Trophoblast cell (in vitro differentiated cells and primary cell): ENCODE data around the gene GMPPA.

Experiments
- DNase-seq, 2 donors: peaks; one replicate each; pipeline ENCODE4 v3.0.0-alpha.2; 2016
- H2AFZ ChIP-seq: 2 replicates; pipeline ENCODE4 v1.6.1; 2013; ENCODE audit warnings: low read length, moderate library complexity, mild to moderate bottlenecking; ENCODE audit not compliant: insufficient read depth, poor library complexity
- H2AK5ac ChIP-seq: 2 replicates; pipeline ENCODE4 v1.6.1; 2013; ENCODE audit warnings: mild to moderate bottlenecking, low read length
- H2BK120ac ChIP-seq: 2 replicates; pipeline ENCODE4 v1.6.1; 2013; ENCODE audit warnings: low read length, mild to moderate bottlenecking, moderate library complexity; ENCODE audit not compliant: insufficient read depth, poor library complexity
- H2BK12ac ChIP-seq: 2 replicates; pipeline ENCODE4 v1.6.1; 2013; ENCODE audit warnings: mild to moderate bottlenecking, low read length, moderate library complexity
- H2BK5ac ChIP-seq: 2 replicates; pipeline ENCODE4 v1.6.1; 2013; ENCODE audit warnings: low read length, low read depth, moderate library complexity, mild to moderate bottlenecking; ENCODE audit not compliant: poor library complexity
- H3K14ac ChIP-seq: 2 replicates; pipeline ENCODE4 v1.6.1; 2013; ENCODE audit warnings: mild to moderate bottlenecking, low read length
- H3K18ac ChIP-seq: 2 replicates; pipeline ENCODE4 v1.6.1; 2013; ENCODE audit warnings: mild to moderate bottlenecking, low read length
- H3K23ac ChIP-seq: 2 replicates; pipeline ENCODE4 v1.6.1; 2013; ENCODE audit warnings: low read length
- H3K27ac ChIP-seq: 2 replicates; pipeline ENCODE4 v1.5.1; 2013; ENCODE audit warnings: low read depth, mild to moderate bottlenecking, inconsistent platforms, low read length, moderate library complexity
- H3K27me3 ChIP-seq: 2 replicates; pipeline ENCODE4 v1.6.1; 2013; ENCODE audit warnings: inconsistent platforms, mild to moderate bottlenecking, low read length, moderate library complexity; ENCODE audit not compliant: insufficient read depth
- H3K36me3 ChIP-seq, 2 experiments: 1 replicate in 1 of 2; 2 replicates in 1 of 2; pipeline ENCODE4 v1.6.1; 2013; ENCODE audit warnings: low read length in 2 of 2, mild to moderate bottlenecking in 2 of 2, moderate library complexity in 1 of 2; ENCODE audit not compliant: insufficient read depth in 2 of 2, control insufficient read depth in 1 of 2
- H3K4ac ChIP-seq: 2 replicates; pipeline ENCODE4 v1.6.1; 2013; ENCODE audit warnings: low read depth, mild to moderate bottlenecking, low read length, moderate library complexity
- H3K4me1 ChIP-seq, 2 experiments: 1 replicate in 1 of 2; 2 replicates in 1 of 2; pipeline ENCODE4 v1.6.1; 2013; ENCODE audit warnings: low read length in 2 of 2, mild to moderate bottlenecking in 2 of 2, moderate library complexity in 1 of 2; ENCODE audit not compliant: insufficient read depth in 2 of 2, control insufficient read depth in 1 of 2
- H3K4me2 ChIP-seq: 2 replicates; pipeline ENCODE4 v1.6.1; 2013; ENCODE audit warnings: inconsistent platforms, mild to moderate bottlenecking, low read length, moderate library complexity
- H3K4me3 ChIP-seq: 2 replicates; pipeline ENCODE4 v1.5.1; 2013; ENCODE audit warnings: mild to moderate bottlenecking, low read depth, low read length, inconsistent platforms
- H3K79me1 ChIP-seq: one replicate; pipeline ENCODE4 v1.6.1; 2013; ENCODE audit warnings: low read length
- H3K79me2 ChIP-seq: 2 replicates; pipeline ENCODE4 v1.6.1; 2013; ENCODE audit warnings: low read length, mild to moderate bottlenecking; ENCODE audit not compliant: control insufficient read depth, insufficient read depth, poor library complexity
- H3K9ac ChIP-seq: 2 replicates; pipeline ENCODE4 v1.6.1; 2013; ENCODE audit warnings: mild to moderate bottlenecking, low read length
- H3K9me3 ChIP-seq: 2 replicates; pipeline ENCODE4 v1.6.1; 2013; ENCODE audit warnings: low read depth, mild to moderate bottlenecking, control low read depth, inconsistent platforms, low read length; ENCODE audit not compliant: insufficient read depth
- H4K12ac ChIP-seq: 2 replicates; pipeline ENCODE4 v1.6.1; 2013; ENCODE audit warnings: low read depth, mild to moderate bottlenecking, low read length, moderate library complexity
- H4K8ac ChIP-seq: 2 replicates; pipeline ENCODE4 v1.6.1; 2013; ENCODE audit warnings: low read depth, mild to moderate bottlenecking, low read length, moderate library complexity
- H4K91ac ChIP-seq: one replicate; pipeline ENCODE4 v1.6.1; 2013; ENCODE audit warnings: low read depth, mild to moderate bottlenecking, low read length, moderate library complexity
- WGBS: extraction: QIAGEN DNeasy Blood & Tissue Kit; methylation state at CpG from one replicate; pipeline ENCODE4 v1.1.7; 2013; ENCODE audit warnings: missing lambda C conversion rate; ENCODE audit not compliant: insufficient read length, insufficient coverage; ENCODE audit errors: extremely low coverage; 5-methylcytosine and 5-hydroxymethylcytosine counted together

GMPPA gene

DNA sequence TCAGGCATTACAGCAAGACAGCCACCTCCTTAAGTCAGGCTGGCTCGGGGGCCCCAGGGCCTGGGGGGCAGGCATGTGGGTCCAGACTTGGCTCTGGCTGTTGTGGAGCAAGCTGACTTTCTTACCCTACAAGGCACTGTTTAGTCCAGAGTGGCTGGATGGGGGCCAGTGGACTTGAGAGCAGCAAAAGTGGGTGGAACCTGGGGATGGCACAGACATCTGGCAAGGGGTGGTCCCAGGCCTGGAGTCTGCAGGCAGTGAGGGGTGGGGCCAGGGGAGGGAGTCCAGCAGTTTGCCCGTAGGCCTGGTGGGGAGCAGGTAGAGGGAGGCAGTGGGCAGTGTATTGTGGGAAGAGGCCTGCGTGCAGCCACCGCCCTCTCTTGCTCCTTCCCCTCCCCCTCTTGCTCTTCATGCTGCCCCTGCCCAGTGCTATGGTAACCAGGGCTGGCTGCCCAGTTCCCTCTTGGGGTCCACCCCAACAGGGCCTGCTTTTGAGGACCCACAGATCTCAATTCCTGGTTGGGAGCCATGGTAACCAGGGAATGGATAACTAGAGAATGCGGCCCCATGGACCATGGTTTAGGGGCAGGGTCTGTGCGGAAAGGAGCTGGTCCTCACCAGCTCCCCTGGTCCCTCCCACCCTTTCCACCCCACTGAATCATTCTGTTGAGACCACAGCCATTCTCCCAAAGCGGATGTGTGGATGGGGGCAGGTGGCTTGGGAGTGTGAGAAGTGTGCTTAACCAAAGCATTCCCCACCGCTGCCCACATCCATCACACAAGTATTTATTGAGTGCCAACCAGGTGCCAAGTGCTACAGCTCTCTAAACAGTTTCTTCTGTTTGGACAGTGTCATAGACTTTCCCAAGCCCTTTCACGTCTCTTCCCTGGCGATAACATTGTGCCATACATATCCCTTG lies 44.8 kb upstream of the GMPPA start:
- Histone ChIP-seq H3K4me2 (no peak overlapping the region), H3K9ac (no peak overlapping the region), H2BK5ac (no peak overlapping the region), H2AK5ac (peak overlapping the region; percentile 34), H2BK12ac (peak overlapping the region; percentile 34), H3K4me3 (no peak overlapping the region), H3K18ac (peak overlapping the region; percentile 2), H3K23ac (no peak overlapping the region), H4K8ac (no peak overlapping the region), H3K36me3 (no peaks in the 10 kb centered on the region), H3K27me3 (peaks cover 9% of the 10 kb centered on the region), H3K4me1 (peaks cover 21 to 24% of the 10 kb centered on the region in 2 experiments), H2BK120ac (peak overlapping the region; percentile 69), H2AFZ (no peak overlapping the region), H3K79me2 (no peaks in the 10 kb centered on the region), H3K27ac (peak overlapping the region; percentile 62), H4K91ac (peak overlapping the region; percentile 83), H3K14ac (peak overlapping the region; percentile 12), H4K12ac (no peak overlapping the region), H3K79me1 (peaks cover 13% of the 10 kb centered on the region), H3K4ac (peak overlapping the region; percentile 4), H3K9me3 (no peaks in the 10 kb centered on the region)
- no peak for DNase-seq
- no CpG with 5 or more reads among the region's 10 CpGs for WGBS

DNA sequence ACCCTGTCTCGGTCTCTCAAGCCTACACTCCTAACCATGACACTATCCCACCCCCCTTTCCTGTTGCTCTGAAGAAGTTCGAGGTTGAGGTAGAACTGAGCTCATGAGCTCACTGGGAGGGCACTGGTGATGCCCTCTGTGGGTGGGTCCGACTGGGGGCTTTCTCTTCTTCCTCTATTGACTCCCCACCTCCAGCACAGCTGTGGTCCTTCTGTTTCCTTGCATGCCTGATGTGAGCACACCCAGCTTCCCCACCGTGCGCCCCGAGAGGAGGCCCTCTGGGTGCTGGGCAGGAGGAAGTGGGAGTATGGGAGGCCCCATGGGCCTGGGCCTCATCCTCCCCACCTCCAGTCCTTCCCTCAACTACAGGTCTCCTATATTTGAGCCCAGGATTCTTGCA lies 43.1 kb upstream of the GMPPA start:
- H3K4me1 ChIP-seq: peaks cover 33 to 36% of the 10 kb centered on the region in 2 experiments
- H3K9me3 ChIP-seq: no peaks in the 10 kb centered on the region
- no peaks in the 10 kb centered on the region for H3K79me2 ChIP-seq
- no peak overlapping the region for H2BK12ac ChIP-seq
- no peak overlapping the region for H3K18ac ChIP-seq
- no peak overlapping the region for H2AK5ac ChIP-seq
- no peak overlapping the region for H3K4me2 ChIP-seq
- no peak overlapping the region for H3K4ac ChIP-seq
- no peak overlapping the region for H4K91ac ChIP-seq
- H3K79me1 ChIP-seq: peaks cover 20% of the 10 kb centered on the region
- H3K27me3 ChIP-seq: no peaks in the 10 kb centered on the region
- DNase-seq: no peak
- H3K9ac ChIP-seq: no peak overlapping the region
- WGBS: no CpG with 5 or more reads among the region's 6 CpGs
- no peak overlapping the region for H4K12ac ChIP-seq
- no peak overlapping the region for H3K23ac ChIP-seq
- no peak overlapping the region for H3K4me3 ChIP-seq
- H4K8ac ChIP-seq: no peak overlapping the region
- no peak overlapping the region for H3K27ac ChIP-seq
- no peak overlapping the region for H2AFZ ChIP-seq
- H2BK5ac ChIP-seq: no peak overlapping the region
- no peaks in the 10 kb centered on the region for H3K36me3 ChIP-seq
- no peak overlapping the region for H3K14ac ChIP-seq
- H2BK120ac ChIP-seq: no peak overlapping the region

DNA sequence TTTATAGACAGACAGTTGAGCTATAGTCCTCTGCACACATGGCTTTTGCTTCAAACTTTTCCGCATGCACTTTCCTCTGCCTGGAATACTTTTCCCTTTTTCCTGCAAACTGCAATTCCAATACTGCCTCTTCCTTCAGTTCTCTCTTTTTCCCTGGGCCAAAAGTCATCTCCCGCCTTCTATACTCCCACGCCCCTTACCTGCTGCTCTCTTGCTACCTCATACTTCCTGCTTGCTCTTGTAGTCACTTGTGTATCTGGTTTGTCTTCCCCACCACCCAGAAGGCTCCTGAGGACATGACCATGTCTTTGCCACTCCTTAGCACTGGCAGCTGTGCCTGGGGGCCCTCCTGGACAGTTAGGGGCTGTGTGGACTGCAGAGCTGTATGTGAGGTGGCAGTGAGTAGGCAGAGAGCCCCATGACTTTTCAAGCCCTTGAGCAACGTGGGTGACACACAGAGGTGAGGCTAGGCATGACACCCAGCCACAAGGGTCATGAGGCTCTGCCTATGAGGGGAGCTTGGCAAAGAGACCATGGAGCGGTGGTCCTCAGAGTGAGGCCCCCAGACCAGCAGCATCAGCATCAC lies 40.8 kb upstream of the GMPPA start:
- no peak overlapping the region for H3K4ac ChIP-seq
- no peak overlapping the region for H3K4me3 ChIP-seq
- no peak for DNase-seq
- no peak overlapping the region for H4K8ac ChIP-seq
- no peak overlapping the region for H2BK12ac ChIP-seq
- H3K27me3 ChIP-seq: no peaks in the 10 kb centered on the region
- H3K9me3 ChIP-seq: no peaks in the 10 kb centered on the region
- H2BK120ac ChIP-seq: no peak overlapping the region
- peaks cover 28% of the 10 kb centered on the region for H3K79me1 ChIP-seq
- peak overlapping the region; percentile 32 for H4K91ac ChIP-seq
- H3K4me1 ChIP-seq: peaks cover 37 to 44% of the 10 kb centered on the region in 2 experiments
- H3K14ac ChIP-seq: peak overlapping the region; percentile 39
- peaks cover 2 to 4% of the 10 kb centered on the region in 2 experiments for H3K36me3 ChIP-seq
- no peak overlapping the region for H2AFZ ChIP-seq
- H3K79me2 ChIP-seq: no peaks in the 10 kb centered on the region
- H2BK5ac ChIP-seq: no peak overlapping the region
- WGBS: no CpG with 5 or more reads among the region's 5 CpGs
- H3K23ac ChIP-seq: no peak overlapping the region
- no peak overlapping the region for H3K4me2 ChIP-seq
- H3K9ac ChIP-seq: no peak overlapping the region
- no peak overlapping the region for H3K27ac ChIP-seq
- no peak overlapping the region for H3K18ac ChIP-seq
- no peak overlapping the region for H4K12ac ChIP-seq
- H2AK5ac ChIP-seq: peak overlapping the region; percentile 15

DNA sequence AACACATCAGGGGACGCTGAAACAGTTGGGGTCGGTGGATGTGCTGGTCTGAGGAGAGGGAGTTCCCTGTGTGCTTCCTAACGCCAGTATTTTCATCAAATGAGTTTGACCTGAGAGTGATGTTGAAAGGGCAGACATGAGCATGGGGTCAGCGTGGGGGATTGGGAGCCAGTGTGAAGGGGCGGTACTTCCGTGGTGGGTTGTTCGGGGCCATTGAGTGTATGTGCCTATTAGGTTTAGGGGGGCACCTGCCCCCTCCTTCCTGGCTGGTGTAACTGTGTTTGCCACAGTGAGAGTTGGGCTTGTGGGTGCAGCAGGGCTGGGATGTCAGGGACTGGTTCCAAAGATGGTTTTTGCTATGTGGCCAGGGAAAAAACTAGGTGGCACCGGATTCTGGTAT lies 39.7 kb upstream of the GMPPA start:
- Histone ChIP-seq H3K79me2 (no peaks in the 10 kb centered on the region), H3K27me3 (no peaks in the 10 kb centered on the region), H3K9ac (no peak overlapping the region), H2AK5ac (no peak overlapping the region), H3K4ac (no peak overlapping the region), H3K23ac (no peak overlapping the region), H2BK5ac (no peak overlapping the region), H4K91ac (peak overlapping the region; percentile 20), H2BK120ac (no peak overlapping the region), H3K79me1 (peaks cover 19% of the 10 kb centered on the region), H4K12ac (no peak overlapping the region), H3K27ac (no peak overlapping the region), H3K9me3 (no peaks in the 10 kb centered on the region), H4K8ac (no peak overlapping the region), H2BK12ac (no peak overlapping the region), H3K4me2 (no peak overlapping the region), H3K4me1 (peaks cover 26 to 33% of the 10 kb centered on the region in 2 experiments), H3K14ac (no peak overlapping the region), H3K4me3 (no peak overlapping the region), H3K18ac (no peak overlapping the region), H2AFZ (no peak overlapping the region), H3K36me3 (peaks cover 2 to 4% of the 10 kb centered on the region in 2 experiments)
- no CpG with 5 or more reads among the region's 8 CpGs for WGBS
- no peak for DNase-seq
